Activated T-cell treated with anti-CD3 and anti-CD28 coated beads for 1 hour (primary cell): ENCODE data around the gene ZNF8.
A peak's percentile ranks its signal among the peaks of the same experiment; 100 is the strongest.
"Not testable (repeated sequence)": the region's sequence is repeated elsewhere in the genome, so short reads cannot be mapped to it uniquely, and the experiment has no call there.

ENCODE experiments used
- DNase-seq: peaks from one replicate; pipeline ENCODE4 v3.0.0-alpha.2; 2020; ENCODE audit warnings: low read depth

ZNF8 gene

GRCh38 chr19:58336820-58337219 lies 58.1 kb downstream of the ZNF8 start:
- DNase-seq, result no peak

GRCh38 chr19:58338336-58338735 lies 59.6 kb downstream of the ZNF8 start:
- DNase-seq, result no peak

- no peak for DNase-seq
These were observed 60.2 kb downstream of the ZNF8 start for GRCh38 chr19:58338825-58339558.

GRCh38 chr19:58345558-58345957 lies 66.8 kb downstream of the ZNF8 start:
- DNase-seq, result no peak

GRCh38 chr19:58346961-58347929 lies 68.5 kb downstream of the ZNF8 start:
- DNase-seq, result peak; percentile 52

GRCh38 chr19:58348080-58348479 lies 69.3 kb downstream of the ZNF8 start:
- not testable (repeated sequence) for DNase-seq

- no peak for DNase-seq
These were observed 70.8 kb downstream of the ZNF8 start for GRCh38 chr19:58349590-58349989.

GRCh38 chr19:58350001-58350861 lies 71.5 kb downstream of the ZNF8 start:
- no peak for DNase-seq

GRCh38 chr19:58350871-58351557 lies 72.3 kb downstream of the ZNF8 start:
- no peak for DNase-seq

GRCh38 chr19:58351558-58351878 lies 72.8 kb downstream of the ZNF8 start:
- DNase-seq, result no peak

GRCh38 chr19:58351990-58352755 lies 73.4 kb downstream of the ZNF8 start:
- no peak for DNase-seq
